IPS-15b (cell line): ENCODE results near the gene LILRA6.

Experiments used
- H3K27me3 ChIP-seq: one replicate; pipeline ENCODE4 v1.6.1; 2013; ENCODE audit warnings: low read length; ENCODE audit not compliant: control insufficient read depth, insufficient read depth
- H3K36me3 ChIP-seq: one replicate; pipeline ENCODE4 v1.6.1; 2013; ENCODE audit warnings: low read length; ENCODE audit not compliant: control insufficient read depth, insufficient read depth
- H3K4me1 ChIP-seq: one replicate; pipeline ENCODE4 v1.6.1; 2013; ENCODE audit warnings: mild to moderate bottlenecking, low read length; ENCODE audit not compliant: control insufficient read depth, insufficient read depth
- H3K4me3 ChIP-seq: one replicate; pipeline ENCODE4 v1.5.1; 2013; ENCODE audit warnings: low read depth, low read length
- H3K9ac ChIP-seq: one replicate; pipeline ENCODE4 v1.6.1; 2013; ENCODE audit warnings: low read depth, mild to moderate bottlenecking, low read length
- H3K9me3 ChIP-seq: one replicate; pipeline ENCODE4 v1.6.1; 2013; ENCODE audit warnings: mild to moderate bottlenecking, low read length; ENCODE audit not compliant: control insufficient read depth, insufficient read depth

The LILRA6 gene

DNA sequence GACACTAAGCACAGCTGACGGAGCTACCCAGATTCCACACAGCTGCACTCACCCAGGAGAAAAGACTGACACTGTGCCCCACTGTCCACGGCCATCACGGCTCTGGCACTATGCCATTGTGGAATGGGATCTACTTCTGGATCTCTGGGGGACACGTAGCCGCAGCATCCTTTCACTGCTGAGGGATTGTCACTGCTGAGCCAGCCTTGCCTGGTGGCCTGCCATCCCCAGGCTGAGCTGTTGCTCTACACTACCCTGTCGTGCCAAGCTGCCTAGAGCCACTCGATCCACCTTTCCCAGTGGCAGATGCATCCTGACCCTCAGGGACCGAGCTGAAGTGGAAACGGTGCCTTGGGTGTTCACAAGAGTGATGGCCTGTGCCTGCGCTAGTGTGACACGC, 19.5 kb upstream of the LILRA6 start:
- H3K4me1 ChIP-seq = no peaks in the 10 kb centered on the region
- no peaks in the 10 kb centered on the region for H3K36me3 ChIP-seq
- no peaks in the 10 kb centered on the region for H3K9me3 ChIP-seq
- H3K4me3 ChIP-seq = no peak overlapping the region
- H3K9ac ChIP-seq = no peak overlapping the region
- peaks cover 2% of the 10 kb centered on the region for H3K27me3 ChIP-seq

DNA sequence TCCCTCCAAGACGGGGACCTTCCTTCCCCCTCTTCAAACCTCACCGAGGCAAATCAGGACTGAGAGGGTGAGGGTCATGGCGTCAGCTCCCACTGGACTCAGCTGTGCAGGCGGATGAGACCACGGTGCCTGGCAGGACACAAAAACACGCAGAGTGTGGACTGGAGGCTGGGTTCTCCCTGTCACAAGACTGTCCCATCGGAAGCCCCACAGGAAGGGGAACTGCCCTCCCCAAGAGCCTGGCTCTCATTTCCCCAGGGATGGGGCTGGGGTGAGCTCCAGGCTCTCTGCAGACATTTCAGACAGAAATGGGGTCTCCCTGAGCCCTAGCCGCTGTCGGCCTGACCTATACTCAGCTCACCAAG, 14.5 kb upstream of the LILRA6 start, which contains the start of gene LILRB5:
TSS of gene LILRB5 (minus strand) at position 158 of the 365 bp plus-strand sequence. CDS start at position 78, 80 bp downstream.
- Histone ChIP-seq H3K4me3 (no peak within 1 kb of the TSS), H3K9me3 (no peaks in the 10 kb centered on the region), H3K27me3 (no peaks in the 10 kb centered on the region), H3K4me1 (peaks cover 2% of the 10 kb centered on the region), H3K36me3 (no peaks in the 10 kb centered on the region), H3K9ac (no peak within 1 kb of the TSS)

- H3K9me3 ChIP-seq = no peaks in the 10 kb centered on the region
- no peaks in the 10 kb centered on the region for H3K27me3 ChIP-seq
- no peak overlapping the region for H3K9ac ChIP-seq
- no peak overlapping the region for H3K4me3 ChIP-seq
- peaks cover 2% of the 10 kb centered on the region for H3K4me1 ChIP-seq
- H3K36me3 ChIP-seq = no peaks in the 10 kb centered on the region
Measured at GRCh38 chr19:54256250-54257115, 13.9 kb upstream of the LILRA6 start.

DNA sequence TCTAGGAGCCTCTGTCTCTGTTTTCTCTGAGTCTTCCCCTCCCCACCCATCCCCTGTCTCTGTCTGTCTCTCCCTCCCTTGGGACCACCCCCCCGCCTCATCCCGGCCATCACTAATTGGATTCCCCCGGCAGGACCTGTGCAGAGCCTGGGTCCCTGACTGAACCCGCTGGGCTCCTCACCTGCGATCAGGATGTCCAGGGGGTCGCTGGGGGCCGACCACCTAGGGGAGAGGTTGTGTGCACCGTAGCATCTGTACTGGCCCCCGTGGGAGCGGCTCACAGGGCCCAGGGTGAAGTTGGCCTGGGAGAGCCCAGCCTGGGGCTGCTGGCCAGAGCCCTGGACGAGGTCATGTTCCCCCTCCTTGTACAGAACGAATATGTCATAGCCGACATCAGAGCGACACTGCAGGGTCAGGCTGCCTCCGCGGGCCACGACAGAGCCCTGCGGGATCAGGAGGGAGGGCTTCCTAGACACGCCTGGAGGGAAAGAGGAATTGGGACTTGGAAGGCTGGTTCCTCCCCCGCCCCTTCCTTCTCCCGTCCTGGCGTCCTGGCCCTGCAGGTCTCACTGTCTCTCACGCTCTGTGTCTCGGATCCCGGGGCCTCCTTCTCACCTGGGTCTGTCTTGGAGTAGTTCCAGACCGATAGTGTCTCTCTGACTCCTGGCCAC, 12.7 kb upstream of the LILRA6 start:
- Histone ChIP-seq H3K9me3 (no peaks in the 10 kb centered on the region), H3K27me3 (no peaks in the 10 kb centered on the region), H3K4me3 (no peak overlapping the region), H3K4me1 (peaks cover 2% of the 10 kb centered on the region), H3K36me3 (no peaks in the 10 kb centered on the region), H3K9ac (no peak overlapping the region)

DNA sequence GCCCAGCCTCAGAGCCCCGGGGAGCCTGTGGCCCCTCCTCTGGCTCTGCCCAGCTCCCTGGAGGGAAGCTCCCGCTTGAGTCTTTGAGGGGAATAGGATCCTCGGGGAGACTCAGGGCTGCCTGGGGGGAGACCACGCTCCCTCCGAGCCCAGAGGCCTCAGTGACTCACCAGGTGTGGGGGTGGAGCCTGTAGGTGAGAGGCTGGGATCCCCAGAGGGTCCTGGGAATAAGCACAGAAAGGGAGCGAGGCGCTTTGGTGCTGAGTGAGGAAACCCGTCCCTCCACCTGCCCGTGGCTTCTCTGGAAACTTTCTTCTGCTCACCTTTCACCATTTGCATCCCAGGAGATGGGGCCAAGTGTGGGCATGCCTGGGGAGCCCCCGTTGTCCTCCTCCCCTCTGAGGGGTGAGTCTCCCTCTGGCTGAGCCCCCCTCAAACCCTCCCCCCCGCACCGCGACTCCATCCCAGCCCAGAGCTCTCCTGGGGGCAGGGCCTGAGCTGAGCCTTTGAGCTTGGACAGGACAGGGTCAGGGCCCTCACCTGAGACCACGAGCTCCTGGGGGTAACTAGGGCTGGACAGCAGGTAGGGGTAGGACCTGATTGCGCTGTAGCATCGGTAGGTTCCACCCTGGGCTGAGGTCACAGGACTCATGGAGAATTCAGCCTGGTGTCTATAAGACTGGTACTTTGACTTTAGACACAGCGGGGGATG, 11.8 kb upstream of the LILRA6 start:
- no peak overlapping the region for H3K4me3 ChIP-seq
- no peaks in the 10 kb centered on the region for H3K9me3 ChIP-seq
- H3K9ac ChIP-seq = no peak overlapping the region
- no peaks in the 10 kb centered on the region for H3K27me3 ChIP-seq
- peaks cover 2% of the 10 kb centered on the region for H3K4me1 ChIP-seq
- H3K36me3 ChIP-seq = no peaks in the 10 kb centered on the region

DNA sequence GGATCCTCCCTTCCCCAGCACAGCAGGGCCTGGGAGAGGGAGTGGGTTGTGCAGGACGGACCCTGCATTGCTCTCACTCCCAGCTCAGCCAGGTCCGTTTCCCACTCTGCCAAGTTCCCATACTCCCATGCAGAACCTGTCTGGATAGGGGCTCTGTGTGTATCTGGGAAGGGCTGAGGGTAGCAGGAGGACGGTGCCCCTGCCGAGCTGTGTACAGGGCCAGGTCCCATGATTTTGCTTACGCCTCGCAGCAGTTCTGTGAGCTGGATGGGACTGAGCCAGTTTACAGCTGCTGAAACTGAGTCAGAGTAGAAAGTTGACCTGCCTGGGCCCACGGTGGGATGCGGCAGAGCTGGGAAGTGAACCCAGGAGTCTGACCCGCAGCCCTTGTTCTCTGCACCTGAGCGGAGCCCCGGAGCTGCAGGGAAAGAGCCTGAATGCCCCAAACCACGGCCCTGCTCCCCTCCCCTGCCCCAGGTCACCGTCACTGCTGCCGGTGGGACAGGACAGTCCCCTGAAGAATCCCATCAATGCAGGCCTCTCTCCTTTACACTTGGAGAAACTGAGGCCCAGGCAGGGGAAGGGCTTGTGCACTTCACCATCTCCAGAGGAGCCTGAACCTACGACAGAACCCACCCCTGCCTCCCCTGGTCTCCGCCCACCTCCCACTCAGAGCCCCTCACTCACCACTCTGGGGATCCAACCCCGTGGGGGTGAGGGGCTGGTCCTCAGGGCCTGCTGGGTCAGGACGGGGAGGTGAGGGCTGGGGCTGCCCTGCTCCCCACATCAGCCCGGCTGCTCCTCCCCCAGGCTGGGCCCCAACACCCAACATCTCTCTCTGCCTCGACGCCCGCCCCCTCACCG, 11.0 kb upstream of the LILRA6 start:
- no peaks in the 10 kb centered on the region for H3K36me3 ChIP-seq
- no peaks in the 10 kb centered on the region for H3K27me3 ChIP-seq
- H3K4me3 ChIP-seq = no peak overlapping the region
- no peak overlapping the region for H3K9ac ChIP-seq
- no peaks in the 10 kb centered on the region for H3K9me3 ChIP-seq
- H3K4me1 ChIP-seq = peaks cover 2% of the 10 kb centered on the region

DNA sequence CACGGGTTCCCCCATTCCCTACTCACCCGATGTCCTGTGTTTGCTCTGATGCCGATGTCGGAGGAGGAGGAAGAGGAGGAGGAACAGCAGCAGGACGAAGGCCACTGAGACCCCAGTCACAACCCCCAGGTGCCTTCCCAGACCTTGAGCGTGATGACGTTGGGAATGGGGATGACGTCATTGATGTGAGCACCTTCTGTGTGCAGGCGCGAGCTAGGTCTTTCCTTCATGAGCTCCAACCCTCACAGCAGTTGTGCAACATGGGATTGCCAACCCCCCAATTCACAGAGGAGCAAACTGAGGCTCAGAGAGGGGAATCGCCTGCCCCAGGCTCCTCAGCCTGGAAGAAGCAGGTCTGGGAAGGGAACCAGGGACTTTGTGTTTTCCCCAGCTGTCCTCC, 10.3 kb upstream of the LILRA6 start:
- H3K4me1 ChIP-seq = peaks cover 2% of the 10 kb centered on the region
- H3K9me3 ChIP-seq = no peaks in the 10 kb centered on the region
- no peaks in the 10 kb centered on the region for H3K36me3 ChIP-seq
- H3K9ac ChIP-seq = no peak overlapping the region
- no peak overlapping the region for H3K4me3 ChIP-seq
- H3K27me3 ChIP-seq = no peaks in the 10 kb centered on the region

- Histone ChIP-seq H3K4me3 (no peak overlapping the region), H3K4me1 (peaks cover 2% of the 10 kb centered on the region), H3K9ac (no peak overlapping the region), H3K9me3 (no peaks in the 10 kb centered on the region), H3K36me3 (no peaks in the 10 kb centered on the region), H3K27me3 (no peaks in the 10 kb centered on the region)
Measured at GRCh38 chr19:54252243-54252642, 9.7 kb upstream of the LILRA6 start.

DNA sequence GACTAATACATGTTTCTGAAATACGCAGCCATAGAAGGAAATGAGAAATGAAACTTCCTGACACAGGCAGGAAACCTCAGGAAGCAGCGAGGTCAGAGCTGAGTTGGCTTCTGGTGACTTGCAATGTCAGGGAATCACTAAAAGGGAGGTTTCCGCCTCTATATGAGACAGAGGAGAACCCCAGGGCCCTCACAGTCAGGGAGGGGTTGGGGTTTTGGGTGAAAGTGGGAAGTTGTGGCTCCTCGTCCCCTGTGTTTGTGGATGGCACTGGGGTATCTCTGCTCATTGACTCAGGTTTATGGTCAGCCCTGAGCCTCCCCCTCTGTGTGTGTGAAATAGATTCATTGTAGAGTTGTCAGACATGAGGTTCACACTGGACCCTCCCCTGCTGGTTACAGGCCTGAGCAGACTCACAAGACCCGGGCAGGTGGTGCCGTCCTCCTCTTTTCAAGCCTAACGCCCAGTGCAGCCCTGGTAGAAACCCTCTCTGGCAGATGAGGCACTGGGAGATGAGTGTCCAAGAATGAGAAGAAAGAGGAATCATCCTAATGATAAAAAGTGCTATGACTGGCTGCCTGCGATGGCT, 5.5 kb upstream of the LILRA6 start:
- Histone ChIP-seq H3K4me1 (no peaks in the 10 kb centered on the region), H3K9ac (no peak overlapping the region), H3K27me3 (no peaks in the 10 kb centered on the region), H3K4me3 (no peak overlapping the region), H3K9me3 (no peaks in the 10 kb centered on the region), H3K36me3 (no peaks in the 10 kb centered on the region)

GRCh38 chr19:54247106-54247930, 4.7 kb upstream of the LILRA6 start:
- Histone ChIP-seq H3K4me1 (no peaks in the 10 kb centered on the region), H3K4me3 (no peak overlapping the region), H3K9ac (no peak overlapping the region), H3K9me3 (no peaks in the 10 kb centered on the region), H3K36me3 (no peaks in the 10 kb centered on the region), H3K27me3 (no peaks in the 10 kb centered on the region)
